Measurements from ENCODE around the gene BACH2. TPM values are rescaled to one million over a fixed set of nuclear protein-coding genes. Genes with fewer than 3 reads are reported as not detected.

BACH2 gene
- polyA plus RNA-seq, 2 of the 4 experiments (the other 2 are of a cell fraction), result 0.01 to 0.36 TPM

- ATAC-seq (no peak), FAIRE-seq (no peak), DNase-seq (ENCODE audit: low read depth in 1 of 2, low spot score in 1 of 2) (no peak)
- H3K4me1 ChIP-seq, result no peaks in the 10 kb centered on the region
- POLR2A ChIA-PET, result no interaction called here
- no peak overlapping the region for H3K4me2 ChIP-seq
- peaks cover 2% of the 10 kb centered on the region; the same call in 1 of the 3 replicates for H3K9me3 ChIP-seq
- no peak overlapping the region for H3K27ac ChIP-seq
- whole genome bisulfite sequencing (ENCODE audit: missing lambda C conversion rate), result 93% methylated on average over 6 of the region's 6 CpGs
- CTCF ChIA-PET, result no interaction called here
- TF ChIP-seq CBX8 (IDR thresholded peaks at IDR 0.05), result no peak
- TF ChIP-seq ZSCAN20 (CRISPR knock-in tag; IDR thresholded peaks at IDR 0.05), result no peak
- TF ChIP-seq HEYL (CRISPR knock-in tag; IDR thresholded peaks at IDR 0.05), result no peak
- TF ChIP-seq HES2 (IDR thresholded peaks at IDR 0.05), result no peak
- no peak for TF ChIP-seq EHF (CRISPR knock-in tag; IDR thresholded peaks at IDR 0.05)
- no peak for TF ChIP-seq FOSB (CRISPR knock-in tag; IDR thresholded peaks at IDR 0.05)
- no peak for TF ChIP-seq MAFK (IDR thresholded peaks at IDR 0.05; ENCODE audit: partially characterized antibody)
- no peak overlapping the region for H3K4me3 ChIP-seq
These were observed 97.8 kb downstream of the BACH2 start for GRCh38 chr6:90198758-90199425.

DNA sequence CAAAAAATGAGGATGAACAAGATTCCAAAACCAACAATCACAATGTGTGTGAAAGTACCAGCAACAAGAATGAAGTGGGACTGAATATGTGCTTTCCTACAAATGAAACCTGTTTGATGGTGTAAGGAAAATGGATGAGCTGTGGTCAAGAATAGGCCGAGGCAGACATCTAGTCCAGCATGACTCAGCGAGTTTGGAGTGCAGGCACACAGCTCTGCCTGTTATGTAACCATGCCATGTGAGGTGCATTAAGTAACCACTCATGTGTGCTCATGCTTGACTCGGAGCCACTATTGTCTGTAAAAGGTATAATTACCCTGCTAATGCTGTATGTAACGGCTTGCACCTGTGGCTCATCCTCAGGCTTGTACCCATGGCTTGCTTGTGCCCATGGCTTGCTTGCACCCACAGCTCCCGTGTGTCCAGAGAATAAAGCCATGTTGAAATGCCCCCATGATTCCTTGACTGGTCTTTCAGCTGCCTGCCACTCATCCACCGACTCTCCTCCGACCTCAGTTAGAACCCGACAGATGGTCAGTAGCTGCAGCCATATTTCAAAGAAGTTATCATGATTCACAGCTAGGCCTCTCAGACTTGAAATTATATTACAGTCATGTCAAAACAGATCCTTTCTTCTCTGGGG is 98.7 kb downstream of the BACH2 start:
- no peaks in the 10 kb centered on the region for H3K4me1 ChIP-seq
- H3K4me2 ChIP-seq, result no peak overlapping the region
- ATAC-seq (no peak), DNase-seq (ENCODE audit: low read depth in 1 of 2, low spot score in 1 of 2) (peak in 1 of 2 experiments; percentile 36), FAIRE-seq (no peak)
- H3K27ac ChIP-seq, result peak overlapping the region in 1 of 2 experiments; percentile 24; a peak in 1 of 6 replicates
- no peak overlapping the region for H3K4me3 ChIP-seq
- peaks cover 2% of the 10 kb centered on the region; the same call in 1 of the 3 replicates for H3K9me3 ChIP-seq
- ChIA-PET CTCF (interaction anchor here (0.5 to 0.8 kb wide), 2 partner anchors 91 to 95 kb away, joined by 3 to 4 read pairs; no protein-coding TSS in a partner anchor), POLR2A (no interaction called here)
- WGBS (ENCODE audit: missing lambda C conversion rate), result 89% methylated on average over 7 of the region's 8 CpGs
- TF ChIP-seq NFE2L2 (conservative IDR thresholded peaks at IDR 0.05; ENCODE audit: low read length), result peak; percentile 53; the same call in 1 of the 2 replicates
- no peak for TF ChIP-seq MYC (IDR thresholded peaks at IDR 0.05; ENCODE audit: borderline replicate concordance, low read length)
- TF ChIP-seq RNF2 (IDR thresholded peaks at IDR 0.05; ENCODE audit: borderline replicate concordance, low read depth), result no peak
- TF ChIP-seq HOXB13 (CRISPR knock-in tag; IDR thresholded peaks at IDR 0.05; ENCODE audit: low read depth), result 0 out of 2 replicates have a peak, but pooled peaks have one; percentile 31
- TF ChIP-seq MAFK (IDR thresholded peaks at IDR 0.05; ENCODE audit: partially characterized antibody), result peak; percentile 72
- TF ChIP-seq TP53 (CRISPR knock-in tag; IDR thresholded peaks at IDR 0.05), result no peak
- TF ChIP-seq KDM5A (IDR thresholded peaks at IDR 0.05), result no peak
- TF ChIP-seq, protein P1, sequence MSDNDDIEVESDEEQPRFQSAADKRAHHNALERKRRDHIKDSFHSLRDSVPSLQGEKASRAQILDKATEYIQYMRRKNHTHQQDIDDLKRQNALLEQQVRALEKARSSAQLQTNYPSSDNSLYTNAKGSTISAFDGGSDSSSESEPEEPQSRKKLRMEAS (IDR thresholded peaks at IDR 0.05), result no peak
- TF ChIP-seq EP300 (IDR thresholded peaks at IDR 0.05), result no peak
- TF ChIP-seq CHD4 (IDR thresholded peaks at IDR 0.05; ENCODE audit: borderline replicate concordance), result no peak
- no peak for TF ChIP-seq CBX2 (IDR thresholded peaks at IDR 0.05; ENCODE audit: borderline replicate concordance, low read depth)

GRCh38 chr6:90195094-90195829 is 101.4 kb downstream of the BACH2 start:
- FAIRE-seq, result no peak
- ChIA-PET CTCF (no interaction called here), POLR2A (interaction anchor here (0.6 kb wide), 1 partner anchor 76 kb away, joined by 3 read pairs; no protein-coding TSS in a partner anchor)

More at GRCh38 chr6:90195094-90195829, 101.4 kb downstream of the BACH2 start:
- H3K4me2 ChIP-seq, result no peak overlapping the region
- no peak for DNase-seq (ENCODE audit: low read depth in 1 of 2, low spot score in 1 of 2)
- TF ChIP-seq MAZ (IDR thresholded peaks at IDR 0.05; ENCODE audit: borderline replicate concordance, low read depth, low read length) (no peak), RARB (CRISPR knock-in tag; IDR thresholded peaks at IDR 0.05) (no peak), ZFP36 (IDR thresholded peaks at IDR 0.05; ENCODE audit: borderline replicate concordance, partially characterized antibody) (no peak), RCOR1 (IDR thresholded peaks at IDR 0.05; ENCODE audit: low read depth, low read length) (no peak), E2F6 (IDR thresholded peaks at IDR 0.05; ENCODE audit: borderline replicate concordance, low read depth) (no peak), ZC3H11A (IDR thresholded peaks at IDR 0.05) (no peak), SMC3 (IDR thresholded peaks at IDR 0.05) (no peak), EHF (CRISPR knock-in tag; IDR thresholded peaks at IDR 0.05) (no peak), MAFK (IDR thresholded peaks at IDR 0.05; ENCODE audit: partially characterized antibody) (no peak), POLR2AphosphoS2 (conservative IDR thresholded peaks at IDR 0.05; ENCODE audit: low read length) (no peak), ZSCAN20 (CRISPR knock-in tag; IDR thresholded peaks at IDR 0.05) (no peak), FOSL2 (IDR thresholded peaks at IDR 0.05) (no peak), FOSL2 (CRISPR knock-in tag; IDR thresholded peaks at IDR 0.05) (no peak)
- no peak overlapping the region for H3K27ac ChIP-seq
- H3K4me3 ChIP-seq, result no peak overlapping the region
- H3K4me1 ChIP-seq, result no peaks in the 10 kb centered on the region
- WGBS (ENCODE audit: missing lambda C conversion rate), result 82% methylated on average over 9 of the region's 9 CpGs
- peaks cover 2% of the 10 kb centered on the region; the same call in 1 of the 3 replicates for H3K9me3 ChIP-seq
- no peak for ATAC-seq
